Upper lobe of left lung (tissue), 6 donors: Measurements from ENCODE around the gene HBG2. TPM values are rescaled to one million over a fixed set of nuclear protein-coding genes. Genes with fewer than 3 reads are reported as not detected.
"Not testable (repeated sequence)": the region's sequence is repeated elsewhere in the genome, so short reads cannot be mapped to it uniquely, and the experiment has no call there.

ENCODE experiments used
- ATAC-seq, 2 donors: fragments of 200-7000 bp; cut with Tn5 transposase; one replicate each; pipeline ENCODE4 v1.9.1; 2022; ENCODE audit warnings: mild to moderate bottlenecking in 2 of 2, moderate library complexity in 2 of 2; ENCODE audit not compliant: low FRiP score in 2 of 2
- DNase-seq, 2 donors: peaks; one replicate each; pipeline ENCODE4 v3.0.0-alpha.2; 2019 to 2020
- H3K27ac ChIP-seq, 4 donors: fragments of 200-600 bp; sonication (generic); one replicate each; pipeline ENCODE4 v1.5.1; 2016 to 2019
- H3K27me3 ChIP-seq, 4 donors: fragments of 200-600 bp; sonication (generic); one replicate each; pipeline ENCODE4 v1.5.1; 2017 to 2019
- H3K36me3 ChIP-seq, 4 donors: fragments of 200-600 bp; sonication (generic); one replicate each; pipeline ENCODE4 v1.5.1; 2016 to 2019
- H3K4me1 ChIP-seq, 4 donors: fragments of 200-600 bp; sonication (generic); one replicate each; pipeline ENCODE4 v1.5.1; 2018 to 2019
- H3K4me3 ChIP-seq, 4 donors: fragments of 200-600 bp; sonication (generic); one replicate each; pipeline ENCODE4 v1.5.1; 2017 to 2019; ENCODE audit warnings: mild to moderate bottlenecking in 2 of 4, moderate library complexity in 1 of 4
- H3K9me3 ChIP-seq, 4 donors: fragments of 200-600 bp; sonication (generic); one replicate each; pipeline ENCODE4 v1.5.1; 2018 to 2019
- CTCF ChIP-seq, 6 experiments: fragments of 450-650 bp in 4 of 6; fragments of 200-600 bp in 2 of 6; sonication (generic) in 2 of 6; IDR thresholded peaks; one replicate each; pipeline ENCODE4 v1.5.1; 2016 to 2019; ENCODE audit warnings: antibody characterized with exemption in 6 of 6
- EP300 ChIP-seq, 4 donors: sonication (generic); formaldehyde crosslinking; IDR thresholded peaks; one replicate each; pipeline ENCODE4 v1.5.1; 2017; ENCODE audit warnings: antibody characterized with exemption in 4 of 4, control low read depth in 2 of 4
- POLR2A ChIP-seq, 4 donors: fragments of 450-650 bp; IDR thresholded peaks; one replicate each; pipeline ENCODE4 v1.5.1; 2016 to 2017; ENCODE audit warnings: antibody characterized with exemption in 4 of 4, mild to moderate bottlenecking in 2 of 4
- POLR2AphosphoS5 ChIP-seq, 2 donors: sonication (generic); formaldehyde crosslinking; IDR thresholded peaks; one replicate each; pipeline ENCODE4 v1.5.1; 2017; ENCODE audit warnings: antibody characterized with exemption in 2 of 2
- WGBS, 2 donors: methylation state at CpG; one replicate each; pipeline ENCODE4 v1.1.5; 2017 to 2018; 5-methylcytosine and 5-hydroxymethylcytosine counted together
- total RNA-seq, 6 donors: library from RNA; depleted of rRNA in 4 of 6; stranded (reverse); fragments of >200 nt in 4 of 6; gene quantifications; one replicate each; pipeline versions ENCODE4 v1.1.0 to v1.2.1, GENCODE V29; 2016 to 2021
- donor health status: DM: no; HTN: no; CAD: no; lungs with moderate emphysema.
- donor health status: DM: no; HTN: yes; CAD: no; lungs with severe emphysema.

The HBG2 gene
- total RNA-seq, result 10 to 100 TPM in 1 of 6 donors, 1 to 10 TPM in 1, not detected in 4; 10.0 to 15.8 TPM

DNA sequence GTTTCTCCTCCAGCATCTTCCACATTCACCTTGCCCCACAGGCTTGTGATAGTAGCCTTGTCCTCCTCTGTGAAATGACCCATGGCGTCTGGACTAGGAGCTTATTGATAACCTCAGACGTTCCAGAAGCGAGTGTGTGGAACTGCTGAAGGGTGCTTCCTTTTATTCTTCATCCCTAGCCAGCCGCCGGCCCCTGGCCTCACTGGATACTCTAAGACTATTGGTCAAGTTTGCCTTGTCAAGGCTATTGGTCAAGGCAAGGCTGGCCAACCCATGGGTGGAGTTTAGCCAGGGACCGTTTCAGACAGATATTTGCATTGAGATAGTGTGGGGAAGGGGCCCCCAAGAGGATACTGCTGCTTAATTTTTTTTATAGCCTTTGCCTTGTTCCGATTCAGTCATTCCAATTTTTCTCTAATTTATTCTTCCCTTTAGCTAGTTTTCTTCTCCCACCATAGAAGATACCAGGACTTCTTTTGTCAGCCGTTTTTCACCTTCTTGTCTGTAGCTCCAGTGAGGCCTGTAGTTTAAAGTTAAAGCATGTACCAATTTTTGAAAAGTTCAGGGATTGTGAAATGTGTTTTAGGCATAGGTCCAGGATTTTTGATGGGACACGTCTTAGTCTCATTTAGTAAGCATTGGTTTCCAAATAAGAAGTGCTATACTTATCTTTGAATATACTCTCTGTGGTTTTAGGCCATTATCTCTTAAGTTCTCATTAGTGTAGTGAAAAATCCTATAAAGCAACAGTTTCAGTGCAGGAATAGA is at the start of gene HBG2:
HBG2 (minus strand) TSS at position 136 of the 768 bp plus-strand sequence; CDS start at position 83, 53 bp downstream.
- H3K36me3 ChIP-seq, DNase-seq, H3K4me3 ChIP-seq, H3K27ac ChIP-seq, H3K9me3 ChIP-seq, H3K4me1 ChIP-seq, H3K27me3 ChIP-seq, ATAC-seq: not testable (repeated sequence)
- 63 to 65% methylated on average over 4 of the region's 9 CpGs for WGBS, 2 donors

DNA sequence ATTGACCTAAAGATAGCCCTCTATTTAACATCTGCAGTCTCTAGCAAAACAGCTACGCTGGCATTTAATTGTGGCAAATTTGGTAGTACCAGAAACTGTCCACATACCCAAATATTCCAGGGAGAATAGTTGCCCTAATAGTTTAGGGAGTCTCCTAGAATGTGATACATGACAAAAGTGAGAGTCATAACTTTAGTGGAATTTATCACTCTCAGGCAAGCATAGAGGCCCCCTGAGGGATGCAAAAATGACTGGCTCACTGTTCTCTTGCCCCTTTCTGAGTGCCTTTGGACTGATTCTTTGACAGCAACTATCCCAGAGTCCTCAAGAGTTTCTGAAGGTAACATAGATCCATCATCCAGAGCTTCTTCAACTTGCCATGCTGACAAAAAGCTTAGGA is 49.5 kb upstream of the HBG2 start:
- Histone ChIP-seq H3K36me3 (no peaks in the 10 kb centered on the region), H3K27ac (no peak overlapping the region), H3K27me3 (no peaks in the 10 kb centered on the region), H3K9me3 (no peaks in the 10 kb centered on the region), H3K4me1 (no peaks in the 10 kb centered on the region), H3K4me3 (no peak overlapping the region)
- 84 to 95% methylated on average over 1 of the region's 1 CpG for WGBS, 2 donors
- TF ChIP-seq CTCF (IDR thresholded peaks at IDR 0.05) (no peak), POLR2AphosphoS5 (IDR thresholded peaks at IDR 0.05) (no peak), EP300 (IDR thresholded peaks at IDR 0.05) (no peak), POLR2A (IDR thresholded peaks at IDR 0.05) (no peak)
- DNase-seq, result no peak
- ATAC-seq, result no peak

GRCh38 chr11:5303626-5304025 is 49.0 kb upstream of the HBG2 start:
- no peak overlapping the region for H3K27ac ChIP-seq
- TF ChIP-seq POLR2A (IDR thresholded peaks at IDR 0.05) (no peak), POLR2AphosphoS5 (IDR thresholded peaks at IDR 0.05) (no peak), EP300 (IDR thresholded peaks at IDR 0.05) (no peak), CTCF (IDR thresholded peaks at IDR 0.05) (no peak)
- WGBS, 2 donors, result 73 to 76% methylated on average over 5 of the region's 5 CpGs

GRCh38 chr11:5301846-5302245 is 47.3 kb upstream of the HBG2 start, which contains the start of gene OR51B4:
OR51B4 (minus strand) TSS chr11:5301946; CDS start chr11:5301946, 0 bp downstream.
- Histone ChIP-seq H3K4me1 (no peaks in the 10 kb centered on the region), H3K27me3 (no peaks in the 10 kb centered on the region), H3K27ac (no peak within 1 kb of the TSS), H3K9me3 (no peaks in the 10 kb centered on the region), H3K4me3 (no peak within 1 kb of the TSS), H3K36me3 (no peaks in the 10 kb centered on the region)
- no peak for ATAC-seq
- WGBS, 2 donors, result 92 to 95% methylated on average over 2 of the region's 2 CpGs
- no peak for TF ChIP-seq POLR2AphosphoS5 (IDR thresholded peaks at IDR 0.05)
- TF ChIP-seq CTCF (IDR thresholded peaks at IDR 0.05), result no peak
- TF ChIP-seq EP300 (IDR thresholded peaks at IDR 0.05), result no peak
- TF ChIP-seq POLR2A (IDR thresholded peaks at IDR 0.05), result no peak
- DNase-seq, result no peak

More at GRCh38 chr11:5303626-5304025, 49.0 kb upstream of the HBG2 start:
- Histone ChIP-seq H3K9me3 (no peaks in the 10 kb centered on the region), H3K27me3 (no peaks in the 10 kb centered on the region), H3K36me3 (no peaks in the 10 kb centered on the region), H3K4me1 (no peaks in the 10 kb centered on the region), H3K4me3 (no peak overlapping the region)
- no peak for ATAC-seq
- no peak for DNase-seq

- WGBS, 2 donors, result 69 to 73% methylated on average over 3 of the region's 3 CpGs
- DNase-seq (no peak), ATAC-seq (no peak)
- Histone ChIP-seq H3K4me3 (no peak overlapping the region), H3K27ac (no peak overlapping the region), H3K36me3 (no peaks in the 10 kb centered on the region), H3K27me3 (no peaks in the 10 kb centered on the region), H3K9me3 (no peaks in the 10 kb centered on the region), H3K4me1 (no peaks in the 10 kb centered on the region)
- no peak for TF ChIP-seq EP300 (IDR thresholded peaks at IDR 0.05)
- TF ChIP-seq POLR2AphosphoS5 (IDR thresholded peaks at IDR 0.05), result no peak
- no peak for TF ChIP-seq CTCF (IDR thresholded peaks at IDR 0.05)
- no peak for TF ChIP-seq POLR2A (IDR thresholded peaks at IDR 0.05)
These were observed 45.7 kb upstream of the HBG2 start for GRCh38 chr11:5300251-5300650.
